Osteoblast (primary cell): ENCODE results near the gene TPH2. TPM values are rescaled to one million over a fixed set of nuclear protein-coding genes. Genes with fewer than 3 reads are reported as not detected.

Experiments
- DNase-seq: peaks from one replicate; pipeline ENCODE4 v3.0.0; 2011; ENCODE audit warnings: low spot score, mixed read lengths; ENCODE audit not compliant: insufficient read length; ENCODE audit errors: missing footprints
- H2AFZ ChIP-seq: 2 replicates; pipeline ENCODE4 v1.6.0; 2011; ENCODE audit warnings: mild to moderate bottlenecking, low read length
- H3K27ac ChIP-seq: 2 replicates; pipeline ENCODE4 v1.5.1; 2011; ENCODE audit warnings: mild to moderate bottlenecking, low read depth, low read length, moderate library complexity
- H3K27me3 ChIP-seq: 2 replicates; pipeline ENCODE4 v1.6.0; 2012; ENCODE audit warnings: mild to moderate bottlenecking, control low read depth, inconsistent platforms, low read length, moderate library complexity; ENCODE audit not compliant: insufficient read depth
- H3K36me3 ChIP-seq: 2 replicates; pipeline ENCODE4 v1.5.1; 2011; ENCODE audit warnings: mild to moderate bottlenecking, low read length, control low read depth, moderate library complexity; ENCODE audit not compliant: insufficient read depth
- H3K4me1 ChIP-seq: 2 replicates; pipeline ENCODE4 v1.5.1; 2011; ENCODE audit warnings: mild to moderate bottlenecking, low read length, control low read depth, moderate library complexity; ENCODE audit not compliant: insufficient read depth
- H3K4me2 ChIP-seq: 2 replicates; pipeline ENCODE4 v1.6.0; 2011; ENCODE audit warnings: mild to moderate bottlenecking, low read length; ENCODE audit not compliant: insufficient read depth
- H3K4me3 ChIP-seq: fragments of 200-600 bp; sonication (generic); 3 replicates; pipeline ENCODE4 v1.5.1; 2012; ENCODE audit warnings: mild to moderate bottlenecking, low read length, inconsistent platforms; ENCODE audit not compliant: insufficient read depth
- H3K79me2 ChIP-seq: 2 replicates; pipeline ENCODE4 v1.6.0; 2012; ENCODE audit warnings: mild to moderate bottlenecking, low read length, control low read depth, inconsistent platforms; ENCODE audit not compliant: insufficient read depth
- H3K9me3 ChIP-seq: 2 replicates; pipeline ENCODE4 v1.5.1; 2011; ENCODE audit warnings: low read depth, low read length, control low read depth
- H4K20me1 ChIP-seq: 2 replicates; pipeline ENCODE4 v1.6.0; 2012; ENCODE audit warnings: mild to moderate bottlenecking, low read length, control low read depth; ENCODE audit not compliant: insufficient read depth
- total RNA-seq: library from RNA; depleted of rRNA; stranded (reverse); fragments of >200 nt; gene quantifications from 2 replicates; pipeline ENCODE4 v1.2.3, GENCODE V29; 2012
- TF ChIP-seq, protein P1 (sequence below): IDR thresholded peaks from 2 replicates; pipeline ENCODE4 v1.5.1; 2011; ENCODE audit warnings: mild to moderate bottlenecking, low read depth, low read length, moderate library complexity; ENCODE audit errors: extremely low read depth

TPH2 gene
- total RNA-seq, 1 donor = under 0.01 TPM

DNA sequence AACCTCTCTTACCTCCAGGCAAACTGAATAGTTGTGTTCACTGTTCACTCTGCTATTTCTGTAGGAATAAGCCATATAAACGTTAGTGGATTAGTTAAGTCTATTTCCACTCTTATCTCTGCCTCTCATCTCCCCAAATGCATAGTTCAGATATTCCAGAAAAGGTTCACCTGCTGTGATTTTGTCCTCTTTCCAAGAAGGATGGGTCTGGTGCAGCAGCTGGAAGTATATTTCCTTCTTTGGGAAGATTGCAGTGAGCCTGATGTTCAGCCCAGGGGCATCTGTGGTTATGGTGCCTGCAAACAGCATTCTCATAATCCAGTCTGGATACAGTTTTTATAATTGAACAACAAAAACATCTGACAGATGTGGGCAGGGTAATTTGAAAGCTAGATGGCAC, 97.7 kb downstream of the TPH2 start:
- Histone ChIP-seq H3K4me1 (no peaks in the 10 kb centered on the region), H4K20me1 (no peaks in the 10 kb centered on the region), H2AFZ (no peak overlapping the region), H3K9me3 (no peaks in the 10 kb centered on the region), H3K79me2 (no peaks in the 10 kb centered on the region), H3K4me3 (no peak overlapping the region), H3K4me2 (no peak overlapping the region), H3K27ac (no peak overlapping the region), H3K36me3 (no peaks in the 10 kb centered on the region), H3K27me3 (no peaks in the 10 kb centered on the region)
- TF ChIP-seq, protein P1, sequence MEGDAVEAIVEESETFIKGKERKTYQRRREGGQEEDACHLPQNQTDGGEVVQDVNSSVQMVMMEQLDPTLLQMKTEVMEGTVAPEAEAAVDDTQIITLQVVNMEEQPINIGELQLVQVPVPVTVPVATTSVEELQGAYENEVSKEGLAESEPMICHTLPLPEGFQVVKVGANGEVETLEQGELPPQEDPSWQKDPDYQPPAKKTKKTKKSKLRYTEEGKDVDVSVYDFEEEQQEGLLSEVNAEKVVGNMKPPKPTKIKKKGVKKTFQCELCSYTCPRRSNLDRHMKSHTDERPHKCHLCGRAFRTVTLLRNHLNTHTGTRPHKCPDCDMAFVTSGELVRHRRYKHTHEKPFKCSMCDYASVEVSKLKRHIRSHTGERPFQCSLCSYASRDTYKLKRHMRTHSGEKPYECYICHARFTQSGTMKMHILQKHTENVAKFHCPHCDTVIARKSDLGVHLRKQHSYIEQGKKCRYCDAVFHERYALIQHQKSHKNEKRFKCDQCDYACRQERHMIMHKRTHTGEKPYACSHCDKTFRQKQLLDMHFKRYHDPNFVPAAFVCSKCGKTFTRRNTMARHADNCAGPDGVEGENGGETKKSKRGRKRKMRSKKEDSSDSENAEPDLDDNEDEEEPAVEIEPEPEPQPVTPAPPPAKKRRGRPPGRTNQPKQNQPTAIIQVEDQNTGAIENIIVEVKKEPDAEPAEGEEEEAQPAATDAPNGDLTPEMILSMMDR = no peak
- peak; percentile 25 for DNase-seq

DNA sequence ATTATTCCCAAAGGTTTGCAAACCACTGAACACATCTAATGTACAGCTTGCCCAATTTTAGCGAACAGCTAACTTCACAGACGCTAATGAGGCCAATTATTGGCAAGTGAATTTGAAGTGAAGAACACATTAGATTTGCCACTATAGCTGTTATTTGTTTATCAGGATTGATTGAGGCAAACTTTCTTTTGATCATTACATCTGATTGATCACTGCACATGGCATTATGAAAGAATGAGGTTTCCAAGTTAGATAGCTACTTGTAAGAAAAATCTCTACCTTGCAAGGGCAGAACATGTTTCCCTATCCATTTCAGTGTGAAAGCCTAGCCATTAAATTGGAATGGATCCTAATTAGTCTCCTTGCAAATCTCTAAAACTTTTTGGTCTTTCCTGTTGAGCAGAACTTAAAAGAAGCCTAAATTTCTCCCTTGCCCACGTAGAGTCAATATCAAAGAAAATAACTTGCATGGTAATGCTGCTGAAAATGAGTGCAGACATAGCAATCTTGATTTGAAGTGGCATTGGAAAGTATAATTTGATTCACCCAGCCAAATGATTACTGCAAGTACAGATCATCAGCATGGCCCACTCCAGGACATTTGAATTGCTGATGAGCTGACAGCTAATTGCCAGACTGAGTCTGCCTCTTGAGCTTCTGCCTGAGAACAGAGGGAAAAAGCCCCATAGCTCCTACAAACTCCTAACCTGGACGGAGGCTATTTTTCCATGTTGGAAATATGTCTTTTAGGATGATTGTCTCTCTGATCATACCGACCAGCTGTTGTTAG, 98.6 kb downstream of the TPH2 start:
- DNase-seq = peak; percentile 35
- no peaks in the 10 kb centered on the region for H3K9me3 ChIP-seq
- H3K4me2 ChIP-seq = no peak overlapping the region
- no peak overlapping the region for H3K27ac ChIP-seq
- H3K36me3 ChIP-seq = no peaks in the 10 kb centered on the region
- H3K4me1 ChIP-seq = no peaks in the 10 kb centered on the region
- H2AFZ ChIP-seq = no peak overlapping the region
- TF ChIP-seq, protein P1 = no peak
- H3K27me3 ChIP-seq = no peaks in the 10 kb centered on the region
- H3K79me2 ChIP-seq = no peaks in the 10 kb centered on the region
- H4K20me1 ChIP-seq = no peaks in the 10 kb centered on the region
- no peak overlapping the region for H3K4me3 ChIP-seq

DNA sequence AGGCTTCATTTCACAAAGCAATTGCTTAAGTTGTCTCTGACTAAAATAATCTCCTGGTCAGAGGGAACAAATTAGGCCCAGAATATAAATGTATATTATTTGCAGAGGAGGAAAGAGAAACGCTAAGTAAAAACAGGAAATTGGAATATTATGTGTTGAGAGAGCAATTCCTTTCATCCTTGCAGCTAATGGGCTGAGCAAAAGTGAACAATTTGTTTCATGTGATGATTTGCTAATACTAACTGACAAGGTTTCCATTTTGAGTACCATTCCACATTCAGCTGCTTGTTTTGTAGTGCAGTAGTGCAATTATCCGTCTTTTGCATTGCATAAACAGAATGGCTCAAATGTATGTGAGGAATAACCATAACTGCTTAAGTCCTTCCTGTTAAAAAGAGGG, 103.2 kb downstream of the TPH2 start:
- TF ChIP-seq, protein P1 = no peak
- Histone ChIP-seq H4K20me1 (no peaks in the 10 kb centered on the region), H2AFZ (no peak overlapping the region), H3K36me3 (no peaks in the 10 kb centered on the region), H3K79me2 (no peaks in the 10 kb centered on the region), H3K4me3 (no peak overlapping the region), H3K9me3 (no peaks in the 10 kb centered on the region), H3K27me3 (no peaks in the 10 kb centered on the region), H3K27ac (no peak overlapping the region), H3K4me1 (no peaks in the 10 kb centered on the region), H3K4me2 (no peak overlapping the region)
- no peak for DNase-seq

DNA sequence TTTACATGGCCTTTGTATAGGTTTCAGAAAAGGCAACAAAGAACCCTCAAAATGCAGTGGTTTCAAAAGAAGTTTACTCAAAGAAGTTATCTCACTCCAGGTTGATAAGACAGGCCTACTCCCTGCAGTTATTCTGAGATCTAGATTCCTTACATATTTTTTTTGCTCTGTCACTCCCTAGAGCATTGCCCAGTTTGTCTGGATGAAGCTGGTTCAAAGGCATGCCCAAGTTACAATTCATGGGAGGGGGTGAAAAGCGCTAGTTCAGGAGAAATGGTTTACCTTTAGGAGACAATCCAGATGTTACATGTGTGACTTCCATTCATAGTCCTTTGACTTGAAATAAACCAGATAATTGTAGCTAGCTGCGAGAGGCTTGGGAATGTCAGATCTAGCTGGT, 115.0 kb downstream of the TPH2 start:
- Histone ChIP-seq H2AFZ (no peak overlapping the region), H3K27me3 (no peaks in the 10 kb centered on the region)
- DNase-seq = no peak

More for the DNA sequence above, 115.0 kb downstream of the TPH2 start:
- H3K4me1 ChIP-seq = no peaks in the 10 kb centered on the region
- H3K4me2 ChIP-seq = no peak overlapping the region
- no peak overlapping the region for H3K27ac ChIP-seq
- H3K36me3 ChIP-seq = no peaks in the 10 kb centered on the region
- no peak overlapping the region for H3K4me3 ChIP-seq
- H3K79me2 ChIP-seq = no peaks in the 10 kb centered on the region
- no peaks in the 10 kb centered on the region for H3K9me3 ChIP-seq
- TF ChIP-seq, protein P1 = no peak
- no peaks in the 10 kb centered on the region for H4K20me1 ChIP-seq
